ENCODE measurements around the gene EPHA4. TPM values are rescaled to one million over a fixed set of nuclear protein-coding genes. Genes with fewer than 3 reads are reported as not detected.

The EPHA4 gene
- total RNA-seq, 2 donors from 2014 or later, result 12.0 to 88.8 TPM

- intact Hi-C loops (cut with DNase I), result no loop called here
- no peak overlapping the region for H3K4me3 ChIP-seq
- no peak overlapping the region for H3K27ac ChIP-seq
- no peak for TF ChIP-seq POLR2A (IDR thresholded peaks at IDR 0.05)
- TF ChIP-seq POLR2AphosphoS5 (IDR thresholded peaks at IDR 0.05), result no peak
- TF ChIP-seq CTCF (IDR thresholded peaks at IDR 0.05), result no peak
- no peak for DNase-seq (ENCODE audit: low spot score)
- H3K9me3 ChIP-seq, result no peaks in the 10 kb centered on the region
- no peaks in the 10 kb centered on the region for H3K27me3 ChIP-seq (replicated peaks; ENCODE audit: insufficient read depth)
- no peaks in the 10 kb centered on the region for H3K4me1 ChIP-seq (replicated peaks)
- WGBS, result 91% methylated on average over 4 of the region's 4 CpGs
- H3K36me3 ChIP-seq, result no peaks in the 10 kb centered on the region
These were observed 79.5 kb downstream of the EPHA4 start for GRCh38 chr2:221492636-221493035.

- no peaks in the 10 kb centered on the region for H3K36me3 ChIP-seq
- no peaks in the 10 kb centered on the region for H3K27me3 ChIP-seq (replicated peaks; ENCODE audit: insufficient read depth)
- H3K4me3 ChIP-seq, result no peak overlapping the region
- intact Hi-C loops (cut with DNase I), result no loop called here
- H3K4me1 ChIP-seq (replicated peaks), result no peaks in the 10 kb centered on the region
- WGBS, result 42% methylated on average over 3 of the region's 3 CpGs
- no peak for TF ChIP-seq CTCF (IDR thresholded peaks at IDR 0.05)
- no peak for TF ChIP-seq POLR2A (IDR thresholded peaks at IDR 0.05)
- DNase-seq (ENCODE audit: low spot score), result no peak
- no peaks in the 10 kb centered on the region for H3K9me3 ChIP-seq
- no peak overlapping the region for H3K27ac ChIP-seq
These were observed 81.5 kb downstream of the EPHA4 start for GRCh38 chr2:221490506-221491060.

- Histone ChIP-seq H3K9me3 (no peaks in the 10 kb centered on the region), H3K36me3 (no peaks in the 10 kb centered on the region), H3K27me3 (replicated peaks; ENCODE audit: insufficient read depth) (no peaks in the 10 kb centered on the region), H3K4me3 (no peak overlapping the region), H3K4me1 (replicated peaks) (no peaks in the 10 kb centered on the region), H3K27ac (no peak overlapping the region)
- TF ChIP-seq POLR2AphosphoS5 (IDR thresholded peaks at IDR 0.05) (no peak), POLR2A (IDR thresholded peaks at IDR 0.05) (no peak), CTCF (IDR thresholded peaks at IDR 0.05) (no peak)
- DNase-seq (ENCODE audit: low spot score), result no peak
- 64% methylated on average over 3 of the region's 3 CpGs for WGBS
- intact Hi-C loops (cut with DNase I), result no loop called here
These were observed 83.8 kb downstream of the EPHA4 start for GRCh38 chr2:221488136-221488807.

- H3K36me3 ChIP-seq, result no peaks in the 10 kb centered on the region
- DNase-seq (ENCODE audit: low spot score), result no peak
- H3K4me1 ChIP-seq (replicated peaks), result no peaks in the 10 kb centered on the region
- intact Hi-C loops (cut with DNase I), result no loop called here
- no peak overlapping the region for H3K27ac ChIP-seq
- no peak for TF ChIP-seq CTCF (IDR thresholded peaks at IDR 0.05)
- TF ChIP-seq POLR2A (IDR thresholded peaks at IDR 0.05), result no peak
- TF ChIP-seq POLR2AphosphoS5 (IDR thresholded peaks at IDR 0.05), result no peak
- no peaks in the 10 kb centered on the region for H3K27me3 ChIP-seq (replicated peaks; ENCODE audit: insufficient read depth)
- H3K4me3 ChIP-seq, result no peak overlapping the region
- WGBS, result 92% methylated on average over 4 of the region's 4 CpGs
- H3K9me3 ChIP-seq, result no peaks in the 10 kb centered on the region
These were observed 86.0 kb downstream of the EPHA4 start for GRCh38 chr2:221486106-221486505.

- no peaks in the 10 kb centered on the region for H3K27me3 ChIP-seq (replicated peaks; ENCODE audit: insufficient read depth)
- WGBS, result 94% methylated on average over 5 of the region's 5 CpGs
- H3K27ac ChIP-seq, result no peak overlapping the region
- DNase-seq (ENCODE audit: low spot score), result no peak
- TF ChIP-seq POLR2A (IDR thresholded peaks at IDR 0.05) (no peak), CTCF (IDR thresholded peaks at IDR 0.05) (no peak), POLR2AphosphoS5 (IDR thresholded peaks at IDR 0.05) (no peak)
- H3K9me3 ChIP-seq, result no peaks in the 10 kb centered on the region
- H3K36me3 ChIP-seq, result no peaks in the 10 kb centered on the region
- H3K4me1 ChIP-seq (replicated peaks), result no peaks in the 10 kb centered on the region
- intact Hi-C loops (cut with DNase I), result no loop called here
- no peak overlapping the region for H3K4me3 ChIP-seq
These were observed 86.6 kb downstream of the EPHA4 start for GRCh38 chr2:221485503-221485870.

Data from prostate gland (tissue), 2 donors.